Hair follicle dermal papilla cell (primary cell): ENCODE data around the gene F9. TPM values are rescaled to one million over a fixed set of nuclear protein-coding genes. Genes with fewer than 3 reads are reported as not detected.

Source experiments
- total RNA-seq: library from RNA; depleted of rRNA; stranded (reverse); fragments of >200 nt; gene quantifications from 2 replicates; pipeline ENCODE4 v1.2.3, GENCODE V29; 2012

Gene F9
- not detected in 2 replicates for total RNA-seq

GRCh38 chrX:139530550-139530949 is at the start of gene F9:
Gene F9, plus strand, starts transcription at chrX:139530739. Its CDS starts 26 bp downstream, at chrX:139530765.

Other genes starting within 250 kb of the F9 start
- gene MCF2, start 177.4 kb downstream of the F9 start, total RNA-seq, result under 0.01 TPM in 1 of 2 replicates, not detected in the other